ENCODE measurements around the gene DPP6.
"Not testable (repeated sequence)": the region's sequence is repeated elsewhere in the genome, so short reads cannot be mapped to it uniquely, and the experiment has no call there.

DPP6 gene

DNA sequence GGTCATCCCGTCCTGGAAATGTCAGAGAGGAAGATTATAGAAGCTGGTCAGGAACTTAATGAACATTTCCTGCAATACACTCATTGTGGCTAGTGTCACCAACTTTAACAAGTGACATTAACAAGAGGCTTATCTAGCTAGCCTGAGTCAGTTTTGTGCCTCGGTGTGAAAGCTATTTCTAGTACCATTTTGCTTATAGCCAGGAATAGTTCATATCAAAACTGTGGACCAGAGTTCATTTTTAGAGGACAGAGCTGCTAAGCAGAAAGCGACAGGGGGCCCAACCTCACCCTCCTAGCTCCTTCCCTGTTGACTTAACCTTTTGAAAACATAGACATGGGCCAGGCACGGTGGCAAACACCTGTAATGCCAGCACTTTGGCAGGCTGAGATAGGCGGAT, 76.9 kb downstream of the DPP6 start:
- H3K36me3 ChIP-seq (ENCODE audit: control insufficient read depth, insufficient read depth, low read length); H3K4me3 ChIP-seq (ENCODE audit: low read depth, low read length); H3K9me3 ChIP-seq (ENCODE audit: control insufficient read depth, insufficient read depth, low read depth, low read length); H3K27ac ChIP-seq (ENCODE audit: low read depth, low read length); H3K4me1 ChIP-seq (ENCODE audit: control insufficient read depth, insufficient read depth, low read length); H3K27me3 ChIP-seq (ENCODE audit: control insufficient read depth, insufficient read depth, low read length); H3K9ac ChIP-seq (ENCODE audit: low read length): not testable (repeated sequence)

GRCh38 chr7:154132617-154133016, 80.4 kb downstream of the DPP6 start:
- not testable (repeated sequence) for H3K27me3 ChIP-seq (ENCODE audit: control insufficient read depth, insufficient read depth, low read length); H3K9ac ChIP-seq (ENCODE audit: low read length); H3K4me1 ChIP-seq (ENCODE audit: control insufficient read depth, insufficient read depth, low read length); H3K27ac ChIP-seq (ENCODE audit: low read depth, low read length); H3K4me3 ChIP-seq (ENCODE audit: low read depth, low read length); H3K36me3 ChIP-seq (ENCODE audit: control insufficient read depth, insufficient read depth, low read length); H3K9me3 ChIP-seq (ENCODE audit: control insufficient read depth, insufficient read depth, low read depth, low read length)

DNA sequence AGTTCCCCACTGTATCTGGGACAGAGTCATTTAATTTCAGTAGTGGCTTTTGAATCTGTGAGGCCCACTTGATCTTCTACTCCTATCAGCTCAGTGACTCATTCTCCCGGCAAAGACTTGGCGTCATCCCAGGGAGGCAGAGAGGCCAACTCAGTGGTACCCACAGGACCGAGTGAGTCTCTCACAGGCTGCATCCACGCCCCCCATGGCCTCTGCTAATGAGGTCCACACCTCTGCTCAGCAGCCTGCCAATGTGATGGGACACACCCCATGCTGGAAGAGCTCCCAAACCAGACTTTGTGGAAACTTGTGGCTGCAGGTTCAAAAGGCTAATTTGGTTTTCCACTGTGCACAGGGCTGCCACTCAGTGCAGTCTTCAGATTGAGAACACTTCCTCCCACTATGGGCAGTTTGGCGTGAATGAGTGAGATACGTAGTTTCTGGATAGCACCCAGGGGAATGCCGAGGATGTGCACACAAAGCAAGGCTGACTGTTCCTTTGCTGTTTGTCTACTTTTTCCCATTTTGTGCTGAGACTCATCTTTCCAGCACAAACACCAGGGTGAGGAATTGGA, 81.6 kb downstream of the DPP6 start:
- not testable (repeated sequence) for H3K4me1 ChIP-seq (ENCODE audit: control insufficient read depth, insufficient read depth, low read length)

DNA sequence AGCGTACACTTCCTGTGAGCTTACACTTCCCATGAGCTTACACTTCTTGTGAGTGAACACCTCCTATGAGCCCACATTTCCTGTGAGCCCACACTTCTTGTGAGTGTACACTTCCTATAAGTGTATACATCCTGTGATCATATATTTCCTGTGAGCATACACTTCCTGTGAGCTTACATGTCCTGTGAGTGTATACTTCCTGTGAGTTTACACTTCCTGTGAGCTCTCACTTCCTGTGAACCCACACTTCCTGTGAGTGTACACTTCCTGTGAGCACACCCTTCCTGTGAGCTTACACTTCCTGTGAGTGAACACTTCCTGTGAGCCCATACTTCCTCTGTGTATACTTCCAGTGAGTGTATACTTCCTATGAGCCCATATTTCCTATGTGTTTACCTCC, 82.5 kb downstream of the DPP6 start:
- H3K4me3 ChIP-seq (ENCODE audit: low read depth, low read length); H3K27ac ChIP-seq (ENCODE audit: low read depth, low read length); H3K27me3 ChIP-seq (ENCODE audit: control insufficient read depth, insufficient read depth, low read length); H3K9ac ChIP-seq (ENCODE audit: low read length); H3K9me3 ChIP-seq (ENCODE audit: control insufficient read depth, insufficient read depth, low read depth, low read length); H3K36me3 ChIP-seq (ENCODE audit: control insufficient read depth, insufficient read depth, low read length); H3K4me1 ChIP-seq (ENCODE audit: control insufficient read depth, insufficient read depth, low read length): not testable (repeated sequence)

More for the DNA sequence above, 81.6 kb downstream of the DPP6 start:
- not testable (repeated sequence) for H3K27ac ChIP-seq (ENCODE audit: low read depth, low read length); H3K9me3 ChIP-seq (ENCODE audit: control insufficient read depth, insufficient read depth, low read depth, low read length); H3K27me3 ChIP-seq (ENCODE audit: control insufficient read depth, insufficient read depth, low read length); H3K9ac ChIP-seq (ENCODE audit: low read length); H3K4me3 ChIP-seq (ENCODE audit: low read depth, low read length); H3K36me3 ChIP-seq (ENCODE audit: control insufficient read depth, insufficient read depth, low read length)

- H3K27me3 ChIP-seq (ENCODE audit: control insufficient read depth, insufficient read depth, low read length); H3K36me3 ChIP-seq (ENCODE audit: control insufficient read depth, insufficient read depth, low read length); H3K4me1 ChIP-seq (ENCODE audit: control insufficient read depth, insufficient read depth, low read length); H3K4me3 ChIP-seq (ENCODE audit: low read depth, low read length); H3K9me3 ChIP-seq (ENCODE audit: control insufficient read depth, insufficient read depth, low read depth, low read length); H3K27ac ChIP-seq (ENCODE audit: low read depth, low read length); H3K9ac ChIP-seq (ENCODE audit: low read length): not testable (repeated sequence)
Measured at GRCh38 chr7:154135646-154136045, 83.4 kb downstream of the DPP6 start.

DNA sequence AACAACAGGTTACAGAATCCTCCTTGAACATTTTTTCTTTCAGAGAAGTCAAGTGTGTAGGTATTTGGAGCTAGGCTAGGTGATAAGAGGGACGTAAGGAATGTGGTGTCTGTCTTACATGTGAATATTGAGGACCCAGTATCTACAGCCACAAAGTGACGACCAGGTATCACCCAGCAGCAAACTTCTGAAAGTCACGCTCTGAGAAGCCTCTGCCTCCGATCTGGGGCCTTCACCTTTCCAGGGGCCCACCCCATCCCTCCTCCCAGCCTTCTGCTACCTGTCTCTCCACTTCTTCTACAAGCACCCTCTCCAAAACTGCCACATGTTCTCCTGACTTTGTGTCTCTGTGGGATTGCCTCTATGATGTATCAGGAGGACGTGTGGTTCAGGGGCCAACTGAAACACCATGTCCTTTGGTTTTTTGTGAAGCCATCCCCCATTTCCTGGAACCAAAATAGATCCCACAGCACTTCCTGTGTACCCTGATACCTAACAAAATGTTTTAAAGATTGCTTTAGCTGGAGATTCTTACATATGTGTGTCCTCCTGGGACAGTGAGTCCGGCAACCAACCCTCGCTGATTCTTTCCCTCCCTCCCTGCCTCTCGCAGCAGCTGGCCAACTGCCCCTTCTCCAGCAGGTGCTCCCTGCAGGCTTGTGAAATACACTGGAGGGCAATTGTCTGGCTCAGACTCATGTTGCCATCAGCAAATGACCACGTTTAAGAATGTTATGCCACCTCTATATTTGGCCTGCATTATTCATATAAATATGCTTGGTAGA, 93.9 kb downstream of the DPP6 start:
- not testable (repeated sequence) for H3K4me1 ChIP-seq (ENCODE audit: control insufficient read depth, insufficient read depth, low read length); H3K9me3 ChIP-seq (ENCODE audit: control insufficient read depth, insufficient read depth, low read depth, low read length); H3K27ac ChIP-seq (ENCODE audit: low read depth, low read length); H3K4me3 ChIP-seq (ENCODE audit: low read depth, low read length); H3K27me3 ChIP-seq (ENCODE audit: control insufficient read depth, insufficient read depth, low read length); H3K9ac ChIP-seq (ENCODE audit: low read length); H3K36me3 ChIP-seq (ENCODE audit: control insufficient read depth, insufficient read depth, low read length)

DNA sequence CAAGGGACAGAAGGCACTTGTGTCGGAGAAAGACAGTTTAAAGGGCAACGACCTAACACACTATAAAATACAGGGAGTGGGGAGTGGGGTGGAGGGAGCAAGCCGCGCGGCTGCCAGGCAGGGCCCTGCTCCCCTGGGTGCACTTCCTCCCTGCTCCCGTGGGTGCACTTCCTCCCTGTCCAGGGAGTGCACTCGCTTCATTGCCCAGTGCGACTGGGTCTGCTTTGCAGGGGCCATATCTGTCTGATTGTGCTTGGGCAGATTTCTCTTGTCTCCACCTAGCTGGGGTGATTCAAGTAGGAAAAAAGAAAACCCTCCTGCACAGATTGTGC, 94.5 kb downstream of the DPP6 start:
- H3K9me3 ChIP-seq (ENCODE audit: control insufficient read depth, insufficient read depth, low read depth, low read length); H3K4me1 ChIP-seq (ENCODE audit: control insufficient read depth, insufficient read depth, low read length); H3K27me3 ChIP-seq (ENCODE audit: control insufficient read depth, insufficient read depth, low read length); H3K27ac ChIP-seq (ENCODE audit: low read depth, low read length); H3K9ac ChIP-seq (ENCODE audit: low read length); H3K4me3 ChIP-seq (ENCODE audit: low read depth, low read length); H3K36me3 ChIP-seq (ENCODE audit: control insufficient read depth, insufficient read depth, low read length): not testable (repeated sequence)

- H3K27ac ChIP-seq (ENCODE audit: low read depth, low read length); H3K9ac ChIP-seq (ENCODE audit: low read length); H3K9me3 ChIP-seq (ENCODE audit: control insufficient read depth, insufficient read depth, low read depth, low read length); H3K27me3 ChIP-seq (ENCODE audit: control insufficient read depth, insufficient read depth, low read length); H3K4me1 ChIP-seq (ENCODE audit: control insufficient read depth, insufficient read depth, low read length); H3K36me3 ChIP-seq (ENCODE audit: control insufficient read depth, insufficient read depth, low read length); H3K4me3 ChIP-seq (ENCODE audit: low read depth, low read length): not testable (repeated sequence)
Measured at GRCh38 chr7:154148791-154149516, 96.8 kb downstream of the DPP6 start.

DNA sequence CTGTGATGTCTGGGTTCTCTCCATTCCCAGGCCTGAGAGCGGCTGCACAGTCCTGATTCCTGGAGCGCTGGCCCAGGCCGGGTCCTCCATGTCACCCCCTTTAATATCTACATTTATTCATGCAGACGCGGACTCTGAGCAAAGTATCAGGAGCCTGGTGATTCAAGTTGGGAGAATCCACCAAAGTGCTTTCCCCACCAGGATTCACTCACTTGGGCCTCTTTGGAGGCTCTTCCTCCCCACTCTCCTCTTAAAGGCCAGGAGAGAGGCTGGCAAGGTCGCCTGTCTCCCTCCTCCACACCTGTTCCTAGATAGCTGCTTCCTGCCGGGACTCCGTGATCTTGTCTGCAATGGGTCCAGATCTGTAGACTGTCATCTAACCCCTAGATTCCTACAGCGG, 98.5 kb downstream of the DPP6 start:
- H3K9me3 ChIP-seq (ENCODE audit: control insufficient read depth, insufficient read depth, low read depth, low read length); H3K9ac ChIP-seq (ENCODE audit: low read length); H3K4me3 ChIP-seq (ENCODE audit: low read depth, low read length); H3K36me3 ChIP-seq (ENCODE audit: control insufficient read depth, insufficient read depth, low read length); H3K27ac ChIP-seq (ENCODE audit: low read depth, low read length); H3K4me1 ChIP-seq (ENCODE audit: control insufficient read depth, insufficient read depth, low read length); H3K27me3 ChIP-seq (ENCODE audit: control insufficient read depth, insufficient read depth, low read length): not testable (repeated sequence)

DNA sequence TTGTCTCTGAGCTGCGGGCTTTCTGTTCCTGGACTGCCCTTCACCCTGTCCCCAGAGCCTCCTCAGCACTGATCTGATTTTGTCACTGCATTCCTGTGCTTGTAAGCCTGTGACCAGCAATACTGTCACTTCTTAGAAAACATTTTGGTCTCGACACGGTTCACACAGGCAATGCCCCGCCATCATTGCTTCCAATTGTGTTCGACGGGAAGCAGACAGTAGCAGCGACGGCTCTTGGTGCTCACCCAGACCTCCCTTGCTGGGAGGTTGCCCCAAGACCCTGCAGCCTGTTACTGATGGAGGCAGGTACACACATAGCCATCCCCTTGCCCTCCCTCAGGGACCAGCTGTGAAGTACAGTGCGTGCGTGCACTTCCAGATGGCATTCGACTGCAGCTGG, 99.1 kb downstream of the DPP6 start:
- not testable (repeated sequence) for H3K9me3 ChIP-seq (ENCODE audit: control insufficient read depth, insufficient read depth, low read depth, low read length); H3K36me3 ChIP-seq (ENCODE audit: control insufficient read depth, insufficient read depth, low read length); H3K4me3 ChIP-seq (ENCODE audit: low read depth, low read length); H3K27me3 ChIP-seq (ENCODE audit: control insufficient read depth, insufficient read depth, low read length); H3K4me1 ChIP-seq (ENCODE audit: control insufficient read depth, insufficient read depth, low read length); H3K9ac ChIP-seq (ENCODE audit: low read length); H3K27ac ChIP-seq (ENCODE audit: low read depth, low read length)

DNA sequence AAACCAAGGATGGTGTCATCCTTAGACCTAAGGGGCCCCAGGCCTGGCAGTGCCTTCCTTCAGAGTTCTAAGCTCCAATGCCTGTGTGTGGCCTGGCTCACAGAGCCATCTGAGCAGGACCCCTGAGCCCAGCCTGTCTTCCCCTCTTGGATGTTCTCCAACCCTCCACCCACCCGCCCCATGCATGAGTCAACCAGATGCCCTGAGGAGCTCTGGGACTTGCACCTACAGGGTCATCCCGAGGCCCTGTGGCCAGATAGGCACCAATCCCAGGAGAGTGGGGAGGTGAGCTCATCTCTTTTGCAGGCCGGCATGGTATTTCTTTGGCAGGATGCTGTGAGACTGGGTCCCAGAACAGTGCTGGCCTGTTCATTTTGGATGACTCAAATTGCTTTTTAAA, 103.7 kb downstream of the DPP6 start:
- not testable (repeated sequence) for H3K4me3 ChIP-seq (ENCODE audit: low read depth, low read length); H3K4me1 ChIP-seq (ENCODE audit: control insufficient read depth, insufficient read depth, low read length); H3K9me3 ChIP-seq (ENCODE audit: control insufficient read depth, insufficient read depth, low read depth, low read length); H3K27me3 ChIP-seq (ENCODE audit: control insufficient read depth, insufficient read depth, low read length); H3K36me3 ChIP-seq (ENCODE audit: control insufficient read depth, insufficient read depth, low read length); H3K27ac ChIP-seq (ENCODE audit: low read depth, low read length); H3K9ac ChIP-seq (ENCODE audit: low read length)
